Brain microvascular endothelial cell (primary cell): Measurements from ENCODE around the gene CLOCK.

Experiments used
- DNase-seq: peaks from one replicate; pipeline ENCODE4 v3.0.0-alpha.2; 2020
- H3K27ac ChIP-seq: fragments of 250-450 bp; sonication (Bioruptor Pico); 2 replicates; pipeline ENCODE4 v1.5.1; 2020; ENCODE audit warnings: mild to moderate bottlenecking, moderate library complexity
- H3K27me3 ChIP-seq: fragments of 250-450 bp; sonication (Bioruptor Pico); replicated peaks from 2 replicates; pipeline ENCODE4 v1.5.1; 2020; ENCODE audit warnings: mild to moderate bottlenecking
- H3K36me3 ChIP-seq: fragments of 250-450 bp; sonication (Bioruptor Pico); replicated peaks from 2 replicates; pipeline ENCODE4 v1.5.1; 2020; ENCODE audit warnings: mild to moderate bottlenecking
- H3K4me3 ChIP-seq: 2 replicates; pipeline ENCODE4 v1.5.1; 2011; ENCODE audit warnings: low read depth, mild to moderate bottlenecking, control low read depth, low read length, moderate library complexity
- CTCF ChIP-seq: IDR thresholded peaks from 2 replicates; pipeline ENCODE4 v1.5.1; 2011; ENCODE audit warnings: low read depth, mild to moderate bottlenecking, moderate library complexity, low read length, control low read depth, inconsistent platforms; ENCODE audit errors: missing control alignments
- in situ Hi-C: cut with HindIII; loops from 2 replicates; pipeline ENCODE4 v1.10.0; 2017; ENCODE audit warnings: low sequenced_read_pairs, low pct_ligation_motif_present

CLOCK gene

GRCh38 chr4:55385201-55385649 lies 161.5 kb downstream of the CLOCK start:
- no peak overlapping the region for H3K4me3 ChIP-seq
- peak; percentile 30 for TF ChIP-seq CTCF
- H3K27me3 ChIP-seq: no peaks in the 10 kb centered on the region
- H3K36me3 ChIP-seq: no peaks in the 10 kb centered on the region
- DNase-seq: peak; percentile 60
- in situ Hi-C loops: no loop called here
- peak overlapping the region; percentile 27 for H3K27ac ChIP-seq

- DNase-seq: no peak
- H3K4me3 ChIP-seq: no peak overlapping the region
- no peak overlapping the region for H3K27ac ChIP-seq
- H3K27me3 ChIP-seq: no peaks in the 10 kb centered on the region
- no peak for TF ChIP-seq CTCF
- in situ Hi-C loops: no loop called here
- no peaks in the 10 kb centered on the region for H3K36me3 ChIP-seq
These were observed 164.2 kb downstream of the CLOCK start for GRCh38 chr4:55382488-55383003.

- Histone ChIP-seq H3K27me3 (no peaks in the 10 kb centered on the region), H3K4me3 (no peak overlapping the region), H3K36me3 (no peaks in the 10 kb centered on the region), H3K27ac (no peak overlapping the region)
- no peak for TF ChIP-seq CTCF
- in situ Hi-C loops: no loop called here
- DNase-seq: no peak
These were observed 165.2 kb downstream of the CLOCK start for GRCh38 chr4:55381502-55381901.

- H3K4me3 ChIP-seq: no peak overlapping the region
- in situ Hi-C loops: no loop called here
These were observed 166.1 kb downstream of the CLOCK start for GRCh38 chr4:55380576-55380975.

GRCh38 chr4:55378617-55379467 lies 167.9 kb downstream of the CLOCK start:
- Histone ChIP-seq H3K27ac (no peak overlapping the region), H3K36me3 (no peaks in the 10 kb centered on the region), H3K4me3 (no peak overlapping the region), H3K27me3 (no peaks in the 10 kb centered on the region)
- DNase-seq: peak; percentile 42
- in situ Hi-C loops: no loop called here
- no peak for TF ChIP-seq CTCF

More at GRCh38 chr4:55380576-55380975, 166.1 kb downstream of the CLOCK start:
- no peak for TF ChIP-seq CTCF
- H3K36me3 ChIP-seq: no peaks in the 10 kb centered on the region
- no peaks in the 10 kb centered on the region for H3K27me3 ChIP-seq
- H3K27ac ChIP-seq: no peak overlapping the region
- no peak for DNase-seq
